NCI-H345 treated with DMSO at 0.1 percent for 48 hours (cell line): Measurements from ENCODE around the gene MYEOV.

Experiments used
- DNase-seq: peaks from one replicate; lab custom pipeline; 2025; ENCODE audit not compliant: unreplicated experiment; lab: John Stamatoyannopoulos, UW

The MYEOV gene

DNA sequence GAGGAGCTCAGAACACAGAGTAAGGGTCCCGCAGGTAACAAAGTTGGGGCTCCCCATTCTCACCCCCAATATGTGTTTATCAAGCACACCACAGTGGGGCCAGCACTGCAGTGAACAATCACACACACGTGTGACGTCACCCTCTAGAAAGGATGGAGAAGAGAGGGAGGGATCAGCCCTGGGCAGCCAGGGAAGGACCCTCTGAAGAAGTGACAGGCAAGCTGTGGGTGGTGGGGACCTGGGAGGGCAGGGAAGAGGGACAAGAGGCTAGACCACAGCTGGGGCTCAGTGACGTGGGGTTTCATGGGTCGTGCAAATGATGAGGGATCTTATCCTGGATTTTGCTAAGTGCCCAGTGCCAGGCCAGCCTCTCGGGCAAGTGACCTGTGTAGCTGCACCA lies 28.7 kb upstream of the MYEOV start:
- DNase-seq: no peak

DNA sequence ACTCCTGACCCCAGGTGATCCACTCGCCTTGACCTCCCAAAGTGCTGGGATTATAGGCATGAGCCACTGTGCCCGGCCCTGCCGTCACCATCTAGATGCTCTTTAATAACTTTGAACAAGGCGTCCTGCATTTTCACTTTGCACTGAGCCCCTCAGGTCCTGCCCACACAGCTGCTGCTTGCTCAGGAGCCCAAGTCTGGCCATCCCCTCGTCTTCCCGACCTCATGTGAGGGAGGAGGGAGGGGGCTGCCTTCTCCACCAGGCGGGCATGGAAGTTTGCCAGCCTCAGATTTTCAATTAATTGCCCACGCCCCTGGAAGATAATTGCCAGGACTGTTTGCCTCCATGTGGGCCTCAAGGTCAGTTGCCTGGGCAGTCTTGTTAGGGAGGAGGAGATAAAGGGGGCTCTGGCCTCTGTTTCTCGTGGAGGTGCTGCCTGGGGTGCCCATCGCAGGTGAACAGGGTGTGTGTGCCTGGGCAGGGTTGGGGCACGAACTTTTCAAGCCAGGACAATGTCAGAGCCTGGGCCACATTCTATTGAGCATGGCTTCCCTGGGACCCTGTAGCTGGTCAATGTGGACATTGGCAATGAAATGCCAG lies 27.9 kb upstream of the MYEOV start:
- no peak for DNase-seq

DNA sequence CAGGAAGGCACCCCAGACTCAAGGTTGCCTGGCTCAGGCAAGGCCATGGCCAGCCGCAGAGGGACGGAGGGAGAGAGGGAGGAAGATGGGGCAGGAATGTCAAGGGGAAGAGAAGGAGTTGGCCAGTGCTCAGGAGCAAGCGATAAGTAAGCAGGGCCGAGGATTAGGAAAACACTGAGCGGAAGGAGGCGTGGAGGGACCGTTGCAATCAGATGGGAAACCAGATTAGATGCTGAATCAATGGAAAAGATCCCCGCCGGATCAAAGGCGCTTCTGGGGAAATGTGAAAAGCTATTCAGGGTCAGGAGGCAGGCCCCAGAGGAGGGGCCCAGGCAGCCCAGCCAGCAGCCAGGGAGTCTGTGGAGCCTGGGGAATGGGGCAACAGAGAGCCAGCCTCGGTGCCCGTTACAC lies 26.6 kb upstream of the MYEOV start:
- no peak for DNase-seq

DNA sequence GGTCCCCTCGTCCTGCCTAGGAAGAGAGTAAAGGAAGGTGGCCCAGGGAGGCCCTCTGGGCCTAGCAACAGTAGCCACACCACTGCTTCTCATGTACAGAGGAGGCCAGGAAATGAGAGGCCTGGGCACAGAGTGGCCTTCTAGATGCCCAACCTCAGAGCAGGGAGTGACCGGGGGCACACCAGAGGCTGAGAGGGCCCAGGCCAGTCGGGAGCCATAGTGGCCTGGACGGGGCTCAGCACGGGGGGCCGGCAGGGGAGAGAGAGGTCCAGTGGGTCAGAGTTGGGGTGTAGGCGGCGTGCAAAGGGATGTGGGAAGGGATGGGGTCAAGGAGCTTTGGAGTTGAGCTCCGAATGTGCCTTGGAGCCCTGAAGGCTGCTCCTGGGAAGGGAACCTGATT lies 25.0 kb upstream of the MYEOV start:
- no peak for DNase-seq

DNA sequence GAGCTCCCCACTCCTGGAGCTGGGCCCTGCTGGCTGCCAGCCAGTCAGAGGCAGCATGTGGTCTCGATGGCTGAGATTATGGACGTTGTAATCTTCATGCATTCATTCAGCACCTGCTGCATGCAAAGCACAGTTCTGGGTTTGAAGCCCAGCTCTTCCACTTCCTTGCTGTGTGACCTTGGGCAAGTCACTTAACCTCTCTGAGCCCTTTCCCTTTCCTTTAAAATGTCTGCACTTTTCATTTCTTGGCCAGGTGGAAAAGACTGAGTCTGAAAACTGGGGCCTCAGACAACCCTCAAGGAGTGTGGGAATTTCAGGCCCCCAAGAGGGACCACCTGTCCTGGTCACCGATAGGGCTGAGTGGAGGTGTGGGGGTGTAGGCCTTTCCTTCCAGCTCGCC lies 24.6 kb upstream of the MYEOV start:
- DNase-seq: no peak

DNA sequence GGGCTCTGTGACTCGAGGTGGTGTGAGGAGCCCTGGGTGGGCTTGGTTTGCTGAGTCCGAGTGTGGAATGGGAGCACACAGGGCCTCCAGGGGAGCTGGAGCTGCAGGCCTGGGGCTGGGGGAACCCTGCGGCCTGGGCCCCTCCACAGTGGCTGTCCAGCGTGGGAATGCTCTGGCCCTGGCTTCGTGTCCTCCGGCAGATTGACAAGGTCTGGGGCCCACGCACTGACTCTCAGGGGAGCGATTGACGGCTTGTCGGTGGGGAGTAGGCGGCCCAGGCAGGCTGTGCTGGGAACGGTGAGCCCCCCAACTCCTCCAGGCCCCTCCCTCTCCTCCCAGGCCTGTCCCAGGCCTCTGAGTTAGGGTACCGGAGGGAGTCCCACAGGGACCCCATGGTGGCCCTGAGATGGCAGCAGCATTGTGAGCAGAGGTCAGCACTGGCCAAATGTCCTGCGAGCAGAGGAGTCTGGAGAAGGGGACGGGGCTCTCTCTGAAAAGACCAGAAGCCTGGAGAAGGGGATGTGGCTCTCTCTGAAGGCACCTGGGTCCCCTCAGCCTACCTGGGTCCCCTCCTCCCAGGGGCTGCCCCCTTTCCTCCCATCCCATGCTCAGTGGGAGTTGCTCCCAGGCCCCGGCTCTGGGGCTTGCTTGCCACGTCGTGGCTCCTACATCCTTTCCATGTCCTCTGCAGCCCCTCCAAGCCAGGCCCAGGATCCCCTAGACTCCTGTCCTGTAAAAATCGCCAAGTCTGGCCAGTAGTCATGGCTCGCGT lies 23.8 kb upstream of the MYEOV start:
- DNase-seq: no peak

DNA sequence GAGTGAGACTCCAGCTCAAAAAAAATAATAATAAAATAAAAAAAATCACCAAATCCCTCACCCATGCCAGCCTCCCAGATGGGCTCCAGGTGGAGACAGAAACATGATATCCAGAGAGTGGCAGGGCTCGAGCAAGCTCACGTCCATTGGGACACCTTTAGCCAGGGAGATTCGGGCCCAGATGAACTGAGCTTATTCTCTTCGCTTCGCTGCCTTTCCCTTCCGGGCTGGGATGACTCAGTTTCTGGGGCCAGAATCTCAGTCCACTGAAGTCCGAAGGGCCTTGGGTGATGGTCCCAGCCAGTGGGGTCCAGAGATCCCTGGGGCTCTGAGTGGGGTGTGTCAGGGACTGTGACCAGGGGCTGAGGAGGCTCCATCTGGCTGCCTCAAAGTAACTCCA lies 23.0 kb upstream of the MYEOV start:
- no peak for DNase-seq

DNA sequence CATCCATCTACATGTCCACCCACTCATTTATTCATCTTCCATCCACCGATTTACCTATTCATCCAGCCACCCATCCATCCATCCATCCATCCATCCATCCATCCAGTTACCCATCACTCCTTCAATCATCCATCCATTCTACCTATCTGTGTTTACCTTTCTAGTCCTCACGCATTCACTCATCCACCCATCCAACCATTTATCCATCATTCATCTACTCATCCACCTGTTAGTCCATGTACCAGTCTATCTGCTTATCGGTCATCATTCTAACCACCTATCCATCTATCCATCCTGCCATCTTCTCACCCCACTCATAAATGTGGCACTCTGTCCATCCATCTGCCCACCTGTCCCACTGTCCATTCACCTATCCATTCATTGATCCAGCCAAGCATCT lies 21.9 kb upstream of the MYEOV start:
- DNase-seq: no peak

- no peak for DNase-seq
Measured at GRCh38 chr11:69272831-69273485, 21.0 kb upstream of the MYEOV start.

GRCh38 chr11:69273571-69273970 lies 20.4 kb upstream of the MYEOV start:
- DNase-seq: no peak

DNA sequence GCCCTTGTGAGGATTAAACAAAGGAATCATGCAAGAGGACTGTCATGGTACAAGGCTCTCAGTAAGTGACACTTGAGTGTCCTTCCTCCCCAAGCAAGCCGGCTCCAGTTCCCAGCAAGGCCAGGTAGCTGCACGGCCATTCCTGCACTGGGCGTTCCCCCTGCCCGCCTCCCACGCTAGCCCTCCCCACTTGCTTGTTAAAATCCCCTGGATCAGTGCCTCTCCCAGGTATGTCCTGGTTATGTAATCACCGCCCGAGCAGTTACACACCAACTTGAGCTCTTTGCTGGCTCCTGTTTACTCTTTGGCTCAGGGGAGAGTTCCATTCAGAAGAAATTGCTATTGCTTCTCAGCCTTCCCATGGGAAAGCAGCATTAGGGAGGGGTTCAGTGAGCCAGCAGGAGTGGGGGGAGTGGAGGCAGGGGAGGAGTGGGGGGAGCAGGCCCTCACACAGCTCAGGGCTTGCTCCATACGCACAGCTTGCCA lies 19.4 kb upstream of the MYEOV start:
- DNase-seq: no peak

DNA sequence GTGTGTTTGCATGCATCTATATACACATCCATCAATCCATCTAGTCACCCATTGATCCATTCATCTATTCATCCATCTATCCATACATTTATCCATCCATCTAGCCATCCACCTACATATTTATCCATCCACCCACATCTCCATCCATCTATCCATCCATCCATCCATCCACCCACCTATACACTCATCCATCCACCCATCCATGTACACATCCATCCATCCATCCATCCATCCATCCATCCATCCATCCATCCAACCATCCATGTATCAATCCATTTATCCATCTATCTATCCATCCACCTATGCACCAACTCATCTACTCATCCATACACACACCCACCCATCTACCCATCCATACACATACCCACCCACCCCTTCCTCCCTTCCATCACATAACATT lies 18.8 kb upstream of the MYEOV start:
- no peak for DNase-seq

- DNase-seq: no peak
Measured at GRCh38 chr11:69276165-69276564, 17.8 kb upstream of the MYEOV start.

DNA sequence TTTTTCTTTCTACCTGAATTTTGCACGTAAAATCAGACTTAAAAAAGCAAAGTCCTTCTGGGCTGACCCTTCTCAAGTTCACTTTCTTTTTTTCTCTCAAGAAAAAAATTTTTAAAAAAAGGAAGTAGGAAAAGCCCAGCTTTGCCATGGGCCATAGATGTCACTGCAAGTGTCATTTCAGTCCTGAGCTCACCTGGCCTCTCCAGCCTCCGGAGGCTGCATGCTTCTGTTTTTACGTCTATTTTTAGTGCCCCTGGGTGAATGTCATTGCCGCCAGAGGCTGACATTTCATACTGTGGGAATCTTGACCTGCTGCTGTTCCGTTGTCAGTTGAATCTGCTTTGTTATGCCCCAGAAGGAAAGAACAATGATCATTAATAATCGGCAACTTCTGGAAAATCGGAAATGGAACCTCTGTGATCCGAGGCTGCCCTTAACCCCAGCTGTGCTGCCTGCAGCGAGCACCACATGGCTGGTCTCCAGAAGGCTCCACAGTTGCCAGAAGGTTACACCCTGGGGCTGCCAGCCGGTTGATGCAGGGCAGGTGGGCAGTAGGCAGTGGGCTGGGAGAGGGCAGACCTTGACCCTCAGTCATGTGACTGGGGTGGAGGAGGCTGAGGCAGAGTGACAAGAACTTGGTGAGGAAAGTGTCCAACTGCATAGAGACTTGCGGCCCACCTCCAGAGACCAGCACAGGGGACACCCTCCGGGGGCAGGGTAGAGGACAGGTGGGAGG lies 16.7 kb upstream of the MYEOV start:
- no peak for DNase-seq

DNA sequence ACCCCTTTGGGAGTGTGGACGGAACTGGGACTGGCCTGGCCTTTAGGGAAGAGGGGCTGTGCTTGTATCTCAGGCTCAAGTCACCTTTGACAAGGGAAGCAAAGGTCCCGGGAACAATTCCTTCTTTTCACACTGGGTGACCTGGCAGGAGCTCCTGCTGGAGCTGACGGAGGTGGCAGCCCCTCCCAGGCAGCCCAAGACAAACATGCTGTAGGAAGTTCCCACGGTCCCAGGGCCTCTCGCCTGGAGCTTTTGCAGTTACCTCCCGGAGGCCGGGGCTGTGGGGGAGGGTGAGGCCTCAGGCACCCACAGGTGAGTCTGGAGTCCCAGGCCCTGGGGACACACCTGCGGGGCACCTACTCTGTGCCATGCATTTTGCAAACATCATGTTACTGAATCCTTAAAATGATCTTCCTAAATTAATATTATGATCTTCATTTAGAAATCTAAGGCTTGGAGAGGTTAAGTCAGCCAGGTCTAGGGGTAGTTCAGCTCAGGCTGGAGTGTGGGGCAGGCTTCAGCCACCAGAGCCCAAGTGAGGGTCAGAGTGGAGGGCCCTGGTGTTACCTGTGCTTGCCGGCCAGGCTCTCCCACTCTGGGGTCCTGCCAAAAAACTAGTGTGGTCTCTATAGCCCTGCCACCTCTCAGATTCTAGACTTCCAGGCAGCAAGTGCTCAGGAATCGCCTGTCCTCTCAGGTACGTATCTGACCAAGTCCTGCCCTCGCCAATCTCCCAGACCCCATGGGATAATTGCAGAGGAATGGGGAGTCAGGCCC lies 15.7 kb upstream of the MYEOV start:
- DNase-seq: no peak

GRCh38 chr11:69280451-69280850 lies 13.5 kb upstream of the MYEOV start:
- DNase-seq: no peak

GRCh38 chr11:69280994-69281393 lies 13.0 kb upstream of the MYEOV start:
- DNase-seq: no peak

DNA sequence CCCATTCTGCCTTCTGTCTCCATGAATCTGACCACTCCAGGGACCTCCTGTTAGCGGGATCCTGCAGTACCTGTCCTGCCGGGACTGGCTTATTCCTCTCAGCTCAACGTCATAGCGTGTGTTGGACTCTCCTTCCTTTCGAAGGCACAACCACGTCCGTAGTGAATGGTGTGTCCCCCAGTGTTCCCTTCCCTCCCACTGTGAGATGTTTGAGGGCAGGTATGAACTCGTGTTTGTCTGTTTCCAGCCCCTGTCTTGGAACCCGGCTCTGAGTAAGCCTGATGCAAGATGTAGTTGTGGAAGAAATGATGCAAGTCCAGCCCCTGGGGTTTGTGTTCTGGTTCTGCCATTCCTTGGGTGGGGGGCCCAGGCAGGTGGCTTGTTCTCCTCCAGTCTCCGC lies 10.5 kb upstream of the MYEOV start:
- DNase-seq: no peak

DNA sequence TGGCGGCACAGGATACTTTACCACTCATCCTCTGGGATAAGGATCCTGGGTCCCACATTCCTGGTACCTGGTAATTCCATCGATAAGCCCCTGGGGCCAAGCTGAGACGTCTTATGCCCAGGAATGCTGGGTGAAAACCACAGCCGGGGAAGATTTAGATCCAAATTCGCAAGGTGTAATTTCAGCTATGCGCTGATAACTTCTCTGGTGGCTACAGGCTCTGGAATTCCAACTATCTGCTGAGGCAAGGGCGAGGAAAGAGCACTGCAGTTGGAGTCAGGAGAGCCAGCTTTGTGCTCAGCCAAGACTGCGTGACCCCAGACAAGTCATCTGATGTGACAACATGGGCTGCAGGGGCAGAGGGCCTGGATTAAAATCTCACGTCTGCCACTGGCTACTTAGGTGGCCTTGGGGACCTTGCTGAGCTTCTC lies 9.9 kb upstream of the MYEOV start:
- DNase-seq: no peak

GRCh38 chr11:69285091-69285490 lies 8.9 kb upstream of the MYEOV start:
- DNase-seq: no peak

DNA sequence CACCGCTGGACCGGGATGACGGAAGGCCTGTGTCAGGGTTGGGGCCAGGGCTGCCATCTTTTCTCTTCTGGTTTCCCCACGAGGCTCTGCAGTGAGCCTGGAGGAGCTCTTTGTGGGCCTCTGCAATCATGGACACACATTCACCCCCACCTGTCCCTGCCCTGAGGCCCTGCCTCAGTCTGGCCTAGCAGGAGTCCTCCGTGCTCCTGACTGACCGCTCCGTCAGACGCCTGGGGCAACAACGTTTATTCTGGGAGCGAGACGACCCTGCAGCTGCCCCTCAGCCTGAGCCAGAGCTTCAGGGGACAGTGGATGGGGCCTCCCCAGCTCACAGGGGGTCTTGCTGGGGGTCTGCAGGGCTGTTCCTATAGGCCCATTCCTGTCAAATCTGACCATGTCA lies 8.2 kb upstream of the MYEOV start:
- no peak for DNase-seq
